Fibroblast of skin of back (primary cell): Measurements from ENCODE around the gene FOXI3.
"Not testable (repeated sequence)": the region's sequence is repeated elsewhere in the genome, so short reads cannot be mapped to it uniquely, and the experiment has no call there.

ENCODE experiments used
- DNase-seq: peaks from one replicate; pipeline ENCODE4 v3.0.0-alpha.2; 2013

FOXI3 gene

DNA sequence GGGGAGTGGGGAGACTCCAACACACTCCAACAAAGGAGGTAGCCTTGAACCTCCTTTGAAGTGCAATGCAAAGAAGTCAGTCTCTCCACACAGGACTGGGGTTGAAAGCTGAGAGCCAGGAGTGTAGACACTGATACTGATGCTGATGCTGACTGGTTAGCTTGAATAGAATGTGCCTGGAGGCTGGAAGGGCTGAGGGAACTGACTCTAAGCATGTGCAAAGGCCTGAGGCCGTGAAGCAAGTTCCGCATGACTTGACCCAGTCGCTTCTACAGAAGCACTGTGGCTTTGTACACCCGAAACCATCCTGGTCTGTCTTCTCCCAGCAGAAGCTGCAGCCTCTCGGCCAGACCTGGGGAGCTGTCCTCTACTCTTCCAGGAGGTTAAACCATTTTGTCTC, 10.4 kb downstream of the FOXI3 start:
- no peak for DNase-seq

DNA sequence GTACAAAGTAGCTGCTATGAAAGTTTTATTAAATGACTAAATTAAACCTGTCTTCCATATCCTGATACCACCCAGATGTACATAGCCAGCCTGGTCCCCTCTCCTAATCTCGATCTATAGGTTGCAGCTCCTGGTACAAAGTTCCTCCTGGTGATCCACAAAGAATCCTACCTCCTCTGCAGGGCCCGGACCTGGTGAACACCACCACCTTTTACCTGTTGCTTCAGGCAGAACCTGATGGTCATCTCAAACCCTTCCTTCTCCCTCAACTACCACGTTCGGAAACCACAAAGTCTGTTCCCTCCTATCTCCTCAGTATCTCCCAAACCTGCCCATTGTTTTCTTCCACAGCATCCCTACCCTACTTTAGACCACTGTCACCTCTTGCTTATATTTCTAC, 15.5 kb downstream of the FOXI3 start:
- no peak for DNase-seq

DNA sequence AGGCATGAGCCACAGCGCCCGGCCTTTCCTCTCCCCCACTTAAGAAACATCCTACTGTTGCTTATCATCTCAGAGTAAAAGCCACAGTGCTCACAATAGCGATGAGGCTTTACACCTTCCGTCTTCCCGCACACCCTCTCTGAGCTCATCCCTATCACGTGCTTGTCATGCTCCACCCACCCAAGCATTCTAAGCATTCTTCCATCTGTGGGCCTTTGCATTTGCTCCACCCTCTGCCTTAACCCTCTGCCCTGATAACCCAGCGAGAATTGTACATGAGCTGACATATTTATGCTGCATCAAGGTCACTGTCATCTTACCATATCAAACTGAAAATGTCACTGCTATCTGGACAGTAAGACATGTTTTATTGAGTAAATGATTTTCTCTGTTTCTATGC, 22.6 kb downstream of the FOXI3 start:
- no peak for DNase-seq

DNA sequence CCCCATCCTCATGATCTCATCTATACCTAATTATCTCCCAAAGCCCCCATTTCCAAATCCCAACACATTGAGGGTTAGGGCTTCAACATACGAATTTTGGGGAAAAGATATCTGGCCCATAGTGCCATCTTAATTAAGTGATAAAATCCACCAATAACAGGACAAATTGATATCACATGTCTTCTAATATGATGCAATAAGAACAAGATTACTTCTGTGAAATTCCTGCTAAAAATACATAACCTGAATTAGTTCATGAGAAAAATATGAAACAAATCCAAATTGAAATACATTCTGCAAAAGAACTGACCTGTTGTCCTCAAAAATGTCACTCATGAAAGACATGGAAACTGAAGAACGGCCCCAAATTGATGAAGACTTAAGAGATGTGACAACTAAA, 28.8 kb downstream of the FOXI3 start:
- no peak for DNase-seq

GRCh38 chr2:88419051-88419450, 33.4 kb downstream of the FOXI3 start:
- DNase-seq = not testable (repeated sequence)

DNA sequence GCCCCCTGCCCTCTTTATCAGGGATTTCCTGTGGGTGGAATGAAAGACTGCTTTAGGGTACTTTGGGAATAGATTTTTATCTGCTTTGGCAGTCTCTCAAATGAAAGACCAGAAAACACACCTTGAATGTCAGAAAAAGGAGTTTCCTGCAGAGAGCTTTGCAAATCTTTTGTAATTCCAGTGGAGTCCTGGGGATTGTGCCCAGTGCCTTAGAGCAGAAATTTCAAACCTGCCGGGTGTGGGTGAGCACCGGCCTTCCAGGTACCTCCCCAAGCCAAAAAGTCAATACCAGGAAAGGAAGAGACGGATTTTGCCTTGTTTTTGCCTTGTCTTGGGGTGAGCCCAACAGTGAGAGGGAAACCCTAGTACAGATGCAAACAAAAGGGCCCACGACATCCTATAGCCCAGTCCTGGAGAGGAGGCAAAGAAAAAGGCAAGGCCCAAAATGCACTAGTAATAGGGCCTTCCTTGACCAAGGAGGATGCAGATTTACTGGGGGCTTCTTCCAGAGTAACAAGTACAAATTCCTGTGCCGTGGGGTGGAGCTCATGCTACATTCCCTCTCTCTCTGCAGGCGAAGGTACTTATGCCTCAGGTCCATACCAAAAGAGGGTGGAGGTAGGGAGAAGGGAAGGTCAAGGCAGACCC, 36.4 kb downstream of the FOXI3 start:
- no peak for DNase-seq

GRCh38 chr2:88408870-88409269, 43.6 kb downstream of the FOXI3 start:
- not testable (repeated sequence) for DNase-seq

- no peak for DNase-seq
These were observed 52.3 kb downstream of the FOXI3 start for GRCh38 chr2:88400037-88400767.

DNA sequence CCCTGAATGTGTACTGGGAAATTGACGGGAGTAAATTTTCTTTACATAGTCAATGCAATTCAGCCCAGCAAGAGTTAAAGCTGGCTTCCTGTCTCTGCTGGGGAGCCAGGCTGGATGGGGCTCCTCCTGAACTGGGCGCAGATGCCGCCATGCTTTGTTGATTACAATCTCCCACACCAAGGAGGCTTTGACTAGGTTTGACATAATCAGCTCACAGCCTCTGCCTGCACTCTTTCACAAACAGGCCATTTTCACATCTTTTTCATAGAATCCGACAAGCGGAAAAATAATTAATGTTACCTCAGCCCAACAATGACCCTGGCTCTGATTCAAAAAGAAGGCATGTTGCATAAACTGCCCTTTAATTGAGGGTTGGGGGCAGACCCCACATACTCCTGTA, 54.3 kb downstream of the FOXI3 start:
- no peak for DNase-seq
